Neural progenitor cell (in vitro differentiated cells): ENCODE results near the gene SRRM2. TPM values are rescaled to one million over a fixed set of nuclear protein-coding genes. Genes with fewer than 3 reads are reported as not detected.

Experiments used
- DNase-seq: peaks from one replicate; pipeline ENCODE4 v3.0.0-alpha.2; 2016; ENCODE audit warnings: low spot score
- H2AFZ ChIP-seq: fragments of 200-600 bp; sonication (generic); replicated peaks from 2 replicates; pipeline ENCODE4 v1.6.1; 2016; ENCODE audit warnings: antibody characterized with exemption
- H3F3A ChIP-seq: fragments of 200-600 bp; sonication (generic); 2 replicates; pipeline ENCODE4 v1.6.1; 2016; ENCODE audit warnings: antibody characterized with exemption, low read depth
- H3K27ac ChIP-seq: fragments of 200-600 bp; sonication (generic); 2 replicates; pipeline ENCODE4 v1.5.1; 2016; ENCODE audit warnings: mild to moderate bottlenecking
- H3K27me3 ChIP-seq: fragments of 200-600 bp; sonication (generic); 2 replicates; pipeline ENCODE4 v1.6.1; 2016; ENCODE audit warnings: mild to moderate bottlenecking, moderate library complexity
- H3K36me3 ChIP-seq: fragments of 200-600 bp; sonication (generic); 2 replicates; pipeline ENCODE4 v1.5.1; 2016
- H3K4me1 ChIP-seq: fragments of 200-600 bp; sonication (generic); 2 replicates; pipeline ENCODE4 v1.6.1; 2016; ENCODE audit warnings: mixed run types
- H3K4me2 ChIP-seq: fragments of 200-600 bp; sonication (generic); 2 replicates; pipeline ENCODE4 v1.6.1; 2016
- H3K4me3 ChIP-seq: fragments of 200-600 bp; sonication (generic); 2 replicates; pipeline ENCODE4 v1.5.1; 2016
- H3K79me2 ChIP-seq: fragments of 200-600 bp; sonication (generic); 2 replicates; pipeline ENCODE4 v1.6.1; 2016; ENCODE audit warnings: low read depth
- H3K9ac ChIP-seq: fragments of 200-600 bp; sonication (generic); 2 replicates; pipeline ENCODE4 v1.6.1; 2016
- H3K9me3 ChIP-seq: fragments of 200-600 bp; sonication (generic); 2 replicates; pipeline ENCODE4 v1.5.1; 2016; ENCODE audit warnings: low read depth
- H4K20me1 ChIP-seq: fragments of 200-600 bp; sonication (generic); 2 replicates; pipeline ENCODE4 v1.6.1; 2016; ENCODE audit warnings: low read depth
- H3K27ac Mint-ChIP-seq: 3 replicates; pipeline ENCODE4 v1.8.0; 2021; ENCODE audit warnings: mixed read lengths
- H3K27me3 Mint-ChIP-seq: 2 replicates; pipeline ENCODE4 v1.8.0; 2022; ENCODE audit warnings: low read depth, mild to moderate bottlenecking, inconsistent platforms, moderate library complexity, mixed read lengths; ENCODE audit not compliant: insufficient read depth
- H3K36me3 Mint-ChIP-seq: 3 replicates; pipeline ENCODE4 v1.8.0; 2021; ENCODE audit warnings: mixed read lengths
- H3K4me1 Mint-ChIP-seq: 3 replicates; pipeline ENCODE4 v1.8.0; 2021; ENCODE audit warnings: mixed read lengths
- H3K4me3 Mint-ChIP-seq: 3 replicates; pipeline ENCODE4 v1.8.0; 2021; ENCODE audit warnings: mild to moderate bottlenecking, moderate library complexity, mixed read lengths
- H3K9me3 Mint-ChIP-seq: 3 replicates; pipeline ENCODE4 v1.8.0; 2020; ENCODE audit warnings: mixed read lengths
- CTCF ChIP-seq: fragments of 200-600 bp; sonication (generic); IDR thresholded peaks from 2 replicates; pipeline ENCODE4 v1.5.1; 2017; ENCODE audit warnings: antibody characterized with exemption, mild to moderate bottlenecking
- EZH2 ChIP-seq: fragments of 200-600 bp; sonication (generic); IDR thresholded peaks from 2 replicates; pipeline ENCODE4 v1.6.1; 2017; ENCODE audit warnings: antibody characterized with exemption, mild to moderate bottlenecking, moderate library complexity
- EZH2phosphoT487 ChIP-seq: fragments of 200-600 bp; sonication (generic); IDR thresholded peaks from 2 replicates; pipeline ENCODE4 v1.6.1; 2017; ENCODE audit warnings: antibody characterized with exemption
- total RNA-seq: library from RNA; depleted of rRNA; stranded (reverse); fragments of >200 nt; gene quantifications from 2 replicates; pipeline ENCODE4 v1.2.3, GENCODE V29; 2015; ENCODE audit warnings: low replicate concordance

The SRRM2 gene
- total RNA-seq, 1 donor from 2014 or later: 82.3 TPM

DNA sequence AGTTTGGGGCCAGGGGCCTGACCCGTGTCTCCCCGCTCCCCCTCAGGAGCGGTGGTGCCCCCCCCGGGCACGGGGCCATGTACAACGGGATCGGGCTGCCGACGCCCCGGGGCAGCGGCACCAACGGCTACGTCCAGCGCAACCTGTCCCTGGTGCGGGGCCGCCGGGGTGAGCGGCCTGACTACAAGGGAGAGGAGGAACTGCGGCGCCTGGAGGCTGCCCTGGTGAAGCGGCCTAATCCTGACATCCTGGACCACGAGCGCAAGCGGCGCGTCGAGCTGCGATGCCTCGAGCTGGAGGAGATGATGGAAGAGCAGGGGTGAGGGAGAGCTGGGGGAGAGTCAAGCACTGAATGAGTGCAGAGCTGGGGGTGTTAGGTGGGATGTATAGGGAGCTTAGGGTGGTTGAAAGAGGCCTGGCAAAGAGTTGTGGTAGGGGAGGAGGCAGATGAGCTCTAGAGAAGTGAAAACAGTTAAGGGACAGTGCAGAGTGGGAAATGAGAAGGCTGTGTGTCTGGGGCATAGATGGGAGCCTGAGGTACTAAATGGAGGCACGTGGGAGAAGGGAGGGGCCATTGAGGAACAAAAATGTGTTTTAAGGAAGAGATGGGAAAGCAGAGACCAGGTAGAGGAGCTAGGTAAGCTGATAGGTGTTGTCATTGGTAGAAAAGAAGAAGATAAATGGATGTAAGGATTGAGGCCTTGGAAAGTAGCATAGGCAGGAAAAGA, 4.0 kb downstream of the SRRM2 start:
- H3K4me3 Mint-ChIP-seq: peak overlapping the region; percentile 10
- H3K27me3 Mint-ChIP-seq: peaks cover 12% of the 10 kb centered on the region
- no peaks in the 10 kb centered on the region for H3K9me3 ChIP-seq
- no peak overlapping the region for H3K27ac Mint-ChIP-seq
- H3K9ac ChIP-seq: no peak overlapping the region
- H3K79me2 ChIP-seq: peaks cover 89% of the 10 kb centered on the region
- TF ChIP-seq EZH2phosphoT487 (no peak), CTCF (no peak)
- H3K9me3 Mint-ChIP-seq: peaks cover 11% of the 10 kb centered on the region
- H3K4me3 ChIP-seq: no peak overlapping the region
- peaks cover 15% of the 10 kb centered on the region for H3K4me1 ChIP-seq
- peaks cover 53% of the 10 kb centered on the region for H4K20me1 ChIP-seq
- H3K27ac ChIP-seq: no peak overlapping the region
- H3K27me3 ChIP-seq: no peaks in the 10 kb centered on the region
- peaks cover 36% of the 10 kb centered on the region for H3K36me3 ChIP-seq
- no peak overlapping the region for H3K4me2 ChIP-seq
- H3K4me1 Mint-ChIP-seq: peaks cover 25% of the 10 kb centered on the region
- no peak overlapping the region for H2AFZ ChIP-seq
- peaks cover 64% of the 10 kb centered on the region for H3K36me3 Mint-ChIP-seq
- no peak for DNase-seq
- H3F3A ChIP-seq: peaks cover 41% of the 10 kb centered on the region

GRCh38 chr16:2757344-2757743, 4.9 kb downstream of the SRRM2 start:
- Mint-ChIP-seq H3K27me3 (peaks cover 12% of the 10 kb centered on the region), H3K9me3 (peaks cover 20% of the 10 kb centered on the region), H3K4me1 (peaks cover 22% of the 10 kb centered on the region), H3K27ac (no peak overlapping the region), H3K36me3 (peaks cover 73% of the 10 kb centered on the region), H3K4me3 (peak overlapping the region; percentile 8)
- H3K9ac ChIP-seq: no peak overlapping the region
- no peak overlapping the region for H3K4me3 ChIP-seq
- peaks cover 53% of the 10 kb centered on the region for H4K20me1 ChIP-seq
- TF ChIP-seq CTCF (no peak), EZH2 (no peak), EZH2phosphoT487 (no peak)
- peaks cover 96% of the 10 kb centered on the region for H3K79me2 ChIP-seq
- peaks cover 13% of the 10 kb centered on the region for H3K4me1 ChIP-seq
- H3K4me2 ChIP-seq: no peak overlapping the region
- H2AFZ ChIP-seq: no peak overlapping the region
- no peak overlapping the region for H3K27ac ChIP-seq
- peaks cover 40% of the 10 kb centered on the region for H3F3A ChIP-seq
- H3K36me3 ChIP-seq: peaks cover 45% of the 10 kb centered on the region
- DNase-seq: no peak
- H3K27me3 ChIP-seq: no peaks in the 10 kb centered on the region
- H3K9me3 ChIP-seq: no peaks in the 10 kb centered on the region

DNA sequence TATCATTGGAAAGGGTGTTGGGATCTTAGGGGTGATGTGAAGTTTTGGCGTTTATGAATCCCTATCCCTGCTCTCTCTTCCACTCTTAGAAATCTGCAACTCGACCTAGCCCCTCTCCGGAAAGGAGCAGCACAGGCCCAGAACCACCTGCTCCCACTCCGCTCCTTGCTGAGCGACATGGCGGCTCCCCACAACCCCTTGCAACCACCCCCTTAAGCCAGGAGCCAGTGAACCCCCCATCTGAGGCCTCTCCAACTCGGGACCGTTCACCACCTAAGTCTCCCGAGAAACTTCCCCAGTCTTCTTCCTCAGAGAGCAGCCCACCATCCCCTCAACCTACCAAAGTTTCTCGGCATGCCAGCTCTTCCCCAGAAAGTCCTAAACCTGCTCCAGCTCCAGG, 9.0 kb downstream of the SRRM2 start:
- Mint-ChIP-seq H3K4me3 (no peak overlapping the region), H3K36me3 (peaks cover 96% of the 10 kb centered on the region), H3K9me3 (peaks cover 45% of the 10 kb centered on the region), H3K27me3 (peaks cover 22% of the 10 kb centered on the region), H3K27ac (no peak overlapping the region), H3K4me1 (no peaks in the 10 kb centered on the region)
- H2AFZ ChIP-seq: no peak overlapping the region
- no peak overlapping the region for H3K4me3 ChIP-seq
- H3K4me2 ChIP-seq: no peak overlapping the region
- peaks cover 72% of the 10 kb centered on the region for H3K36me3 ChIP-seq
- DNase-seq: no peak
- H3K79me2 ChIP-seq: peaks cover 100% of the 10 kb centered on the region
- peaks cover 22% of the 10 kb centered on the region for H4K20me1 ChIP-seq
- peaks cover 57% of the 10 kb centered on the region for H3F3A ChIP-seq
- no peak overlapping the region for H3K9ac ChIP-seq
- no peak for TF ChIP-seq EZH2phosphoT487
- no peak for TF ChIP-seq EZH2
- no peak for TF ChIP-seq CTCF
- no peaks in the 10 kb centered on the region for H3K9me3 ChIP-seq
- H3K27ac ChIP-seq: no peak overlapping the region
- no peaks in the 10 kb centered on the region for H3K27me3 ChIP-seq
- no peaks in the 10 kb centered on the region for H3K4me1 ChIP-seq
